Measurements from ENCODE around the gene TSPOAP1.

The TSPOAP1 gene

GRCh38 chr17:58306131-58306951, 22.3 kb downstream of the TSPOAP1 start:
- Histone ChIP-seq H4K20me1 (ENCODE audit: insufficient read depth, low read length, poor library complexity, severe bottlenecking) (no peaks in the 10 kb centered on the region), H3K4me3 (ENCODE audit: low read length, poor library complexity, severe bottlenecking) (no peak overlapping the region), H3K36me3 (ENCODE audit: insufficient read depth, low read length) (peaks cover 44% of the 10 kb centered on the region; the same call in 1 of the 2 replicates), H2AFZ (ENCODE audit: low read length) (no peak overlapping the region), H3K9ac (ENCODE audit: low read depth, low read length, poor library complexity, severe bottlenecking) (no peak overlapping the region), H3K4me1 (ENCODE audit: insufficient read depth, low read length, poor library complexity, severe bottlenecking) (no peaks in the 10 kb centered on the region), H3F3A (ENCODE audit: low read depth) (no peaks in the 10 kb centered on the region), H3K9me3 (ENCODE audit: insufficient read depth, low read depth, low read length) (no peaks in the 10 kb centered on the region), H3K27me3 (ENCODE audit: insufficient read depth, low read length, poor library complexity, severe bottlenecking) (no peaks in the 10 kb centered on the region), H3K79me2 (ENCODE audit: insufficient read depth, low read length) (no peaks in the 10 kb centered on the region), H3K4me2 (ENCODE audit: low read depth, low read length, poor library complexity, severe bottlenecking) (no peak overlapping the region), H3K9me2 (replicated peaks; ENCODE audit: low read depth, low read length) (no peaks in the 10 kb centered on the region)
- TF ChIP-seq, protein P1, sequence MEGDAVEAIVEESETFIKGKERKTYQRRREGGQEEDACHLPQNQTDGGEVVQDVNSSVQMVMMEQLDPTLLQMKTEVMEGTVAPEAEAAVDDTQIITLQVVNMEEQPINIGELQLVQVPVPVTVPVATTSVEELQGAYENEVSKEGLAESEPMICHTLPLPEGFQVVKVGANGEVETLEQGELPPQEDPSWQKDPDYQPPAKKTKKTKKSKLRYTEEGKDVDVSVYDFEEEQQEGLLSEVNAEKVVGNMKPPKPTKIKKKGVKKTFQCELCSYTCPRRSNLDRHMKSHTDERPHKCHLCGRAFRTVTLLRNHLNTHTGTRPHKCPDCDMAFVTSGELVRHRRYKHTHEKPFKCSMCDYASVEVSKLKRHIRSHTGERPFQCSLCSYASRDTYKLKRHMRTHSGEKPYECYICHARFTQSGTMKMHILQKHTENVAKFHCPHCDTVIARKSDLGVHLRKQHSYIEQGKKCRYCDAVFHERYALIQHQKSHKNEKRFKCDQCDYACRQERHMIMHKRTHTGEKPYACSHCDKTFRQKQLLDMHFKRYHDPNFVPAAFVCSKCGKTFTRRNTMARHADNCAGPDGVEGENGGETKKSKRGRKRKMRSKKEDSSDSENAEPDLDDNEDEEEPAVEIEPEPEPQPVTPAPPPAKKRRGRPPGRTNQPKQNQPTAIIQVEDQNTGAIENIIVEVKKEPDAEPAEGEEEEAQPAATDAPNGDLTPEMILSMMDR (conservative IDR thresholded peaks at IDR 0.05; ENCODE audit: low read length), result no peak
- no peak for TF ChIP-seq EZH2phosphoT487 (IDR thresholded peaks at IDR 0.05; ENCODE audit: borderline replicate concordance)

GRCh38 chr17:58305626-58306025, 23.0 kb downstream of the TSPOAP1 start:
- no peaks in the 10 kb centered on the region for H4K20me1 ChIP-seq (ENCODE audit: insufficient read depth, low read length, poor library complexity, severe bottlenecking)
- no peak overlapping the region for H2AFZ ChIP-seq (ENCODE audit: low read length)
- no peak overlapping the region for H3K4me2 ChIP-seq (ENCODE audit: low read depth, low read length, poor library complexity, severe bottlenecking)
- no peak overlapping the region for H3K9ac ChIP-seq (ENCODE audit: low read depth, low read length, poor library complexity, severe bottlenecking)
- H3K9me3 ChIP-seq (ENCODE audit: insufficient read depth, low read depth, low read length), result no peaks in the 10 kb centered on the region
- no peaks in the 10 kb centered on the region for H3K79me2 ChIP-seq (ENCODE audit: insufficient read depth, low read length)
- no peaks in the 10 kb centered on the region for H3F3A ChIP-seq (ENCODE audit: low read depth)
- no peaks in the 10 kb centered on the region for H3K4me1 ChIP-seq (ENCODE audit: insufficient read depth, low read length, poor library complexity, severe bottlenecking)
- H3K36me3 ChIP-seq (ENCODE audit: insufficient read depth, low read length), result peaks cover 37% of the 10 kb centered on the region; the same call in 1 of the 2 replicates
- H3K4me3 ChIP-seq (ENCODE audit: low read length, poor library complexity, severe bottlenecking), result no peak overlapping the region
- TF ChIP-seq, protein P1 (conservative IDR thresholded peaks at IDR 0.05; ENCODE audit: low read length), result no peak
- no peak for TF ChIP-seq EZH2phosphoT487 (IDR thresholded peaks at IDR 0.05; ENCODE audit: borderline replicate concordance)
- H3K27me3 ChIP-seq (ENCODE audit: insufficient read depth, low read length, poor library complexity, severe bottlenecking), result no peaks in the 10 kb centered on the region
- no peaks in the 10 kb centered on the region for H3K9me2 ChIP-seq (replicated peaks; ENCODE audit: low read depth, low read length)

- Histone ChIP-seq H4K20me1 (ENCODE audit: insufficient read depth, low read length, poor library complexity, severe bottlenecking) (no peaks in the 10 kb centered on the region), H3K79me2 (ENCODE audit: insufficient read depth, low read length) (no peaks in the 10 kb centered on the region), H3K9me3 (ENCODE audit: insufficient read depth, low read depth, low read length) (no peaks in the 10 kb centered on the region), H3F3A (ENCODE audit: low read depth) (no peaks in the 10 kb centered on the region), H3K4me1 (ENCODE audit: insufficient read depth, low read length, poor library complexity, severe bottlenecking) (no peaks in the 10 kb centered on the region), H3K9me2 (replicated peaks; ENCODE audit: low read depth, low read length) (no peaks in the 10 kb centered on the region), H3K4me2 (ENCODE audit: low read depth, low read length, poor library complexity, severe bottlenecking) (no peak overlapping the region), H3K27me3 (ENCODE audit: insufficient read depth, low read length, poor library complexity, severe bottlenecking) (no peaks in the 10 kb centered on the region), H2AFZ (ENCODE audit: low read length) (no peak overlapping the region), H3K4me3 (ENCODE audit: low read length, poor library complexity, severe bottlenecking) (no peak overlapping the region), H3K9ac (ENCODE audit: low read depth, low read length, poor library complexity, severe bottlenecking) (no peak overlapping the region), H3K36me3 (ENCODE audit: insufficient read depth, low read length) (peaks cover 30% of the 10 kb centered on the region; the same call in 1 of the 2 replicates)
- no peak for TF ChIP-seq EZH2phosphoT487 (IDR thresholded peaks at IDR 0.05; ENCODE audit: borderline replicate concordance)
- TF ChIP-seq, protein P1 (conservative IDR thresholded peaks at IDR 0.05; ENCODE audit: low read length), result no peak
Observed at GRCh38 chr17:58304750-58305486, 23.7 kb downstream of the TSPOAP1 start.
